ENCODE results near the gene PSMC5.

DNA sequence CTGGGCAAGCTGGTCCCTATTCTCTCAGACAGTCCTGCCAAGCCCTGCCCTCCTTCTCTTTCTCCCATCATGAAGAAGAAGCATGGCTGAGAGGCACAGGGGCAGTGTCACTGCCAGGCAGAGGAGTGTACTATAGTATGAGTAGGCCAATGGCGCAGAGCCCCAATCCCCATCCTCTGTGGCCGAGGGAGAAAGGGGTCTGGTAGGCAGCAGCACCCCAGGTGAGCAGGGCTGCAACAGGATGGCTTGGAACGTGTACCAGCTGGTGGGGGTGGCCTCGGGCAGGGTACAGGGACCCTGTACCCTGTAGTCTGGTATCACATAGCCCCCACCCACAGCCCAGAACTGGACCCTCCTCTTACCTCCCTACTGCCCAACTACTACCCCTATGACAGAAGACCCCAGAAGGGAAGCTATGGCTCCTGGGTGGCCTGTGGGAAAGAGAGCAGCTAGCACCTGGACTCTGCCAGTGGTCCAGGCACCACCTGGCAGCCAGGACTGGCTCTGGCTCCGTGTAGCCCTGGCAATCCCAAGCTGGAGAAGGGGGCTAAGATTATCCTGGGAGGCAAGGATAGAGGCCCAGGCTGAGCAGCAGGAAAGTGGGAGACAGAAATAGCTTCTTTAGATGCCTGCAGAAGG is 10.8 kb downstream of the PSMC5 start:
- TF ChIP-seq, protein P1, sequence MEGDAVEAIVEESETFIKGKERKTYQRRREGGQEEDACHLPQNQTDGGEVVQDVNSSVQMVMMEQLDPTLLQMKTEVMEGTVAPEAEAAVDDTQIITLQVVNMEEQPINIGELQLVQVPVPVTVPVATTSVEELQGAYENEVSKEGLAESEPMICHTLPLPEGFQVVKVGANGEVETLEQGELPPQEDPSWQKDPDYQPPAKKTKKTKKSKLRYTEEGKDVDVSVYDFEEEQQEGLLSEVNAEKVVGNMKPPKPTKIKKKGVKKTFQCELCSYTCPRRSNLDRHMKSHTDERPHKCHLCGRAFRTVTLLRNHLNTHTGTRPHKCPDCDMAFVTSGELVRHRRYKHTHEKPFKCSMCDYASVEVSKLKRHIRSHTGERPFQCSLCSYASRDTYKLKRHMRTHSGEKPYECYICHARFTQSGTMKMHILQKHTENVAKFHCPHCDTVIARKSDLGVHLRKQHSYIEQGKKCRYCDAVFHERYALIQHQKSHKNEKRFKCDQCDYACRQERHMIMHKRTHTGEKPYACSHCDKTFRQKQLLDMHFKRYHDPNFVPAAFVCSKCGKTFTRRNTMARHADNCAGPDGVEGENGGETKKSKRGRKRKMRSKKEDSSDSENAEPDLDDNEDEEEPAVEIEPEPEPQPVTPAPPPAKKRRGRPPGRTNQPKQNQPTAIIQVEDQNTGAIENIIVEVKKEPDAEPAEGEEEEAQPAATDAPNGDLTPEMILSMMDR (IDR thresholded peaks at IDR 0.05 in 8 of 11, conservative IDR thresholded peaks at IDR 0.05 in 3 of 11), result no peak
- no peak for TF ChIP-seq POLR2AphosphoS5 (IDR thresholded peaks at IDR 0.05)

Measured in spleen (tissue), 7 donors.